HepG2 (cell line): ENCODE results near the gene NPDC1. TPM values are rescaled to one million over a fixed set of nuclear protein-coding genes. Genes with fewer than 3 reads are reported as not detected.

Experiments used
- ERF ChIP-seq: IDR thresholded peaks from 2 replicates; pipeline ENCODE4 v1.6.1; 2018; ENCODE audit warnings: missing biosample characterization, missing genetic modification reagents
- NR2F2 ChIP-seq: IDR thresholded peaks from 2 replicates; pipeline ENCODE4 v1.6.1; 2012; ENCODE audit warnings: low read depth, inconsistent platforms, borderline replicate concordance
- RFXANK ChIP-seq: IDR thresholded peaks from 2 replicates; pipeline ENCODE4 v1.6.1; 2016
- THAP7 ChIP-seq: sonication (generic); formaldehyde crosslinking; IDR thresholded peaks from 2 replicates; pipeline ENCODE4 v1.8.1; 2023; ENCODE audit warnings: mild to moderate bottlenecking, missing genetic modification reagents
- ZBTB20 ChIP-seq: sonication (generic); formaldehyde crosslinking; IDR thresholded peaks from 2 replicates; pipeline ENCODE4 v1.8.1; 2023; ENCODE audit warnings: missing genetic modification reagents, low read depth, mild to moderate bottlenecking, borderline replicate concordance
- ZBTB46 ChIP-seq: sonication (generic); formaldehyde crosslinking; IDR thresholded peaks from 2 replicates; pipeline ENCODE4 v1.4.0; 2020; ENCODE audit warnings: mild to moderate bottlenecking, missing genetic modification reagents, borderline replicate concordance
- ZNF646 ChIP-seq: sonication (generic); formaldehyde crosslinking; IDR thresholded peaks from 2 replicates; pipeline ENCODE4 v1.9.0; 2021; ENCODE audit warnings: mild to moderate bottlenecking, missing genetic modification reagents
- ZNF749 ChIP-seq: sonication (generic); formaldehyde crosslinking; IDR thresholded peaks from 2 replicates; pipeline ENCODE4 v1.8.0; 2022; ENCODE audit warnings: mild to moderate bottlenecking, missing genetic modification reagents, moderate library complexity, borderline replicate concordance
- polyA plus RNA-seq, 8 experiments: library from polyadenylated mRNA; depleted of rRNA in 3 of 8; stranded (reverse) in 7 of 8; unstranded in 1 of 8; fragments of >200 nt; fragmentation: Illumina TruSeq in 4 of 8; extraction: Trizol in 4 of 8; gene quantifications; 2 replicates each; pipeline versions ENCODE4 v1.2.1 to v1.2.3, GENCODE V29; 2011 to 2016; ENCODE audit warnings: low read depth in 4 of 8, missing spikeins in 1 of 8, mixed read lengths in 1 of 8; ENCODE audit not compliant: insufficient read depth in 1 of 8
- total RNA-seq, 5 experiments: library from RNA; depleted of rRNA; stranded (reverse); fragments of >200 nt; fragmentation: Illumina TruSeq; extraction: Trizol; gene quantifications; 2 replicates each; pipeline ENCODE4 v1.2.3, GENCODE V29; 2016; ENCODE audit warnings: low read depth in 1 of 5
- TF ChIP-seq, protein P1 (sequence below): sonication (generic); formaldehyde crosslinking; IDR thresholded peaks from 2 replicates; pipeline ENCODE4 v1.8.0; 2022; ENCODE audit warnings: missing genetic modification reagents, low read depth, mild to moderate bottlenecking, borderline replicate concordance
- TF ChIP-seq, protein P2 (sequence below): sonication (generic); formaldehyde crosslinking; IDR thresholded peaks from 2 replicates; pipeline ENCODE4 v1.4.0; 2020; ENCODE audit warnings: missing genetic modification reagents
- TF ChIP-seq, protein P3 (sequence below): IDR thresholded peaks from 2 replicates; pipeline ENCODE4 v1.6.1; 2012; ENCODE audit warnings: inconsistent platforms

The NPDC1 gene
- total and polyA plus RNA-seq, 2 of the 13 experiments (the other 11 are each of a cell fraction or from before 2014, with no cell fraction given): 0.84 to 5.4 TPM

DNA sequence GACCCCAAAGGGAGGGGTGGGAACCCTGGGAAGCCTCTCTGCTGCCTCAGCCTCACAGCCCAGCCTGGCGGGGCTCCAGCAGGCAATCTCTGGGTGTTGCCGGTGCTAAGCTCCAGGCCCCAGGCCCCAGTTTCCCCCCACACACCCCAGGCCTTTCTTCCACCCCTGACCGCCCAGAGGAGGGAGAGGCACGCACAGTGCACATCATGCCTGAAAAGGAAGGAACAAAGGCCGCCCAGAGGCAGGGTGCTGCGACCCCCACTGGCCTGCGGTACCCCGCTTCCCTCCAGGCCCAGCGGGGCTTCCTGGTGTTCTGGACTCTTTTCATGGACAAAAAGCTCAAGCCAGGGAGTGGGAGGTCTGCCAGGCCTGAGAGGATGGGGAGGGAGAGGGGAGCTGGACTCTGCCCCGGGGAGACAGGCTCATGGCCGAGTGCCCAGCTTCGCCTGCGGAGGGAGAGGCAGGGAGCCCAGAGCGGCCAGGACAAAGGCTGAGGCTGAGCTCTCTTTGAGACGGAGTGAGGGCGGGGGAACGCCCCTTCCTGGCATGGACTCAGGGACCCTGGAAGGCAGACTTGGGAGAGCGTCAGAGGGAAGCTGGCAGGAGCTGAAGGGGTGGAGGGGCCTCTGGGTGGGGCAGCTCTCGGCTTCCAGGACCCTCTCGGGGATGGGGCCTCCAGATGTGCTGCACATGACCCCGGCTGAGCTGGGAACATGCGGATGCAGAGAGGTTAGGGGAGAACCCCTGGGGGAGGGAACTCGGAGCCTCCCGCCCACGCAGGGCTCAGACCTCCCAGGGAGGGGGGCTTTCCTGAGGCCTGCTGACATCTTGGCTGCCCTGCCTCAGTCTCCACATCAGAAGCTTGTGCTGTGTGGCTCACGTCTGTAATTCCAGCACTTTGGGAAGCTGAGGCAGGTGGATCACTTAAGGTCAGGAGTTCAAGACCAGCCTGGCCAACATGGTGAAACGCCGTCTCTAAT is 9.7 kb upstream of the NPDC1 start (continued):
- TF ChIP-seq ERF (CRISPR knock-in tag) (peak; percentile 55), ZNF646 (CRISPR knock-in tag) (no peak), THAP7 (CRISPR knock-in tag) (no peak), NR2F2 (no peak), RFXANK (no peak), ZNF749 (peak; percentile 53), ZBTB46 (CRISPR knock-in tag) (no peak; the same call in 1 of the 2 replicates), ZBTB20 (CRISPR knock-in tag) (peak; percentile 74; the same call in 1 of the 2 replicates)
- TF ChIP-seq, protein P1, sequence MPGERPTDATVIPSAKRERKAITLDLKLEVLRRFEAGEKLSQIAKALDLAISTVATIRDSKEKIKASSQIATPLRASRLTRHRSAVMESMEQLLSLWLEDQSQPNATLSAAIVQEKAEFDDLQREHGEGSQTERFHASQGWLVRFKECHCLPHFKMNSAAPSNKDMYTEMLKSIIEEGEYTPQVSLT (CRISPR knock-in tag): no peak
- TF ChIP-seq, protein P2, sequence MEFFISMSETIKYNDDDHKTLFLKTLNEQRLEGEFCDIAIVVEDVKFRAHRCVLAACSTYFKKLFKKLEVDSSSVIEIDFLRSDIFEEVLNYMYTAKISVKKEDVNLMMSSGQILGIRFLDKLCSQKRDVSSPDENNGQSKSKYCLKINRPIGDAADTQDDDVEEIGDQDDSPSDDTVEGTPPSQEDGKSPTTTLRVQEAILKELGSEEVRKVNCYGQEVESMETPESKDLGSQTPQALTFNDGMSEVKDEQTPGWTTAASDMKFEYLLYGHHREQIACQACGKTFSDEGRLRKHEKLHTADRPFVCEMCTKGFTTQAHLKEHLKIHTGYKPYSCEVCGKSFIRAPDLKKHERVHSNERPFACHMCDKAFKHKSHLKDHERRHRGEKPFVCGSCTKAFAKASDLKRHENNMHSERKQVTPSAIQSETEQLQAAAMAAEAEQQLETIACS (CRISPR knock-in tag): no peak
- TF ChIP-seq, protein P3, sequence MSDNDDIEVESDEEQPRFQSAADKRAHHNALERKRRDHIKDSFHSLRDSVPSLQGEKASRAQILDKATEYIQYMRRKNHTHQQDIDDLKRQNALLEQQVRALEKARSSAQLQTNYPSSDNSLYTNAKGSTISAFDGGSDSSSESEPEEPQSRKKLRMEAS: peak; percentile 55
